A673 (cell line): ENCODE data around the gene SH2B2. TPM values are rescaled to one million over a fixed set of nuclear protein-coding genes. Genes with fewer than 3 reads are reported as not detected.

Experiments used
- BruUV-seq: library from RNA; stranded (reverse); fragments of 400-500 nt; replicated peaks from 2 replicates; lab custom pipeline; 2021; lab: Mats Ljungman, UMichigan
- CTCF ChIA-PET: fragments of 300-600 bp; sonication (Branson Sonifier 250); formaldehyde crosslinking; loops from one replicate; lab custom pipeline; 2022; ENCODE audit warnings: antibody characterized with exemption; lab: Charles Lee
- POLR2A ChIA-PET: fragments of 300-600 bp; sonication (Branson Sonifier 250); formaldehyde crosslinking; loops from one replicate; lab custom pipeline; 2022; ENCODE audit warnings: antibody characterized with exemption; ENCODE audit not compliant: low non-redundant PET; lab: Charles Lee
- DNase-seq: peaks from one replicate; pipeline ENCODE4 v3.0.0-alpha.2; 2015; ENCODE audit warnings: low spot score
- H3K27ac ChIP-seq: fragments of 200-600 bp; sonication (generic); 2 replicates; pipeline ENCODE4 v1.5.1; 2016; ENCODE audit warnings: mixed run types, low read depth, mild to moderate bottlenecking, mixed read lengths, antibody characterized with exemption, low read length; ENCODE audit not compliant: poor library complexity, severe bottlenecking
- H3K27me3 ChIP-seq: fragments of 200-600 bp; sonication (generic); replicated peaks from 2 replicates; pipeline ENCODE4 v1.6.1; 2017; ENCODE audit warnings: mixed run types, low read depth, mild to moderate bottlenecking, mixed read lengths, antibody characterized with exemption, low read length; ENCODE audit not compliant: insufficient read depth, poor library complexity
- H3K36me3 ChIP-seq: fragments of 200-600 bp; sonication (generic); 2 replicates; pipeline ENCODE4 v1.6.1; 2016; ENCODE audit warnings: mixed run types, mild to moderate bottlenecking, mixed read lengths, antibody characterized with exemption, low read length; ENCODE audit not compliant: insufficient read depth, poor library complexity, severe bottlenecking
- H3K4me1 ChIP-seq: fragments of 200-600 bp; sonication (generic); 2 replicates; pipeline ENCODE4 v1.6.1; 2017; ENCODE audit warnings: mixed run types, mild to moderate bottlenecking, mixed read lengths, antibody characterized with exemption, low read length; ENCODE audit not compliant: insufficient read depth, poor library complexity, severe bottlenecking
- H3K4me3 ChIP-seq: fragments of 200-600 bp; sonication (generic); 2 replicates; pipeline ENCODE4 v1.5.1; 2016; ENCODE audit warnings: low read depth, mixed run types, mild to moderate bottlenecking, mixed read lengths, low read length; ENCODE audit not compliant: poor library complexity, severe bottlenecking
- H3K9me3 ChIP-seq: fragments of 200-600 bp; sonication (generic); 2 replicates; pipeline ENCODE4 v1.6.1; 2016; ENCODE audit warnings: mixed run types, low read depth, mild to moderate bottlenecking, mixed read lengths, antibody characterized with exemption, low read length; ENCODE audit not compliant: poor library complexity, severe bottlenecking
- EZH2 ChIP-seq: fragments of 200-600 bp; sonication (generic); IDR thresholded peaks from 2 replicates; pipeline ENCODE4 v1.6.1; 2017; ENCODE audit warnings: borderline replicate concordance, low read depth, mild to moderate bottlenecking, mixed read lengths, antibody characterized with exemption, low read length; ENCODE audit not compliant: poor library complexity, severe bottlenecking
- intact Hi-C: fragments of 100-400 bp; cut with micrococcal nuclease; formaldehyde crosslinking; loops from one replicate; pipeline ENCODE4 v1.10.0; 2022; ENCODE audit not compliant: unreplicated experiment
- total RNA-seq: library from RNA; stranded (reverse); gene quantifications from 2 replicates; pipeline ENCODE4 v1.2.3, GENCODE V29; 2021
- TF ChIP-seq, protein P1 (sequence below): fragments of 300-800, 200-600 bp; sonication (generic); conservative IDR thresholded peaks from 2 replicates; pipeline ENCODE4 v1.5.1; 2017; ENCODE audit warnings: low read depth, mild to moderate bottlenecking, antibody characterized with exemption, low read length, moderate library complexity, mixed read lengths

Gene SH2B2
- total RNA-seq, 1 experiment from 2014 or later = 8.6 TPM

DNA sequence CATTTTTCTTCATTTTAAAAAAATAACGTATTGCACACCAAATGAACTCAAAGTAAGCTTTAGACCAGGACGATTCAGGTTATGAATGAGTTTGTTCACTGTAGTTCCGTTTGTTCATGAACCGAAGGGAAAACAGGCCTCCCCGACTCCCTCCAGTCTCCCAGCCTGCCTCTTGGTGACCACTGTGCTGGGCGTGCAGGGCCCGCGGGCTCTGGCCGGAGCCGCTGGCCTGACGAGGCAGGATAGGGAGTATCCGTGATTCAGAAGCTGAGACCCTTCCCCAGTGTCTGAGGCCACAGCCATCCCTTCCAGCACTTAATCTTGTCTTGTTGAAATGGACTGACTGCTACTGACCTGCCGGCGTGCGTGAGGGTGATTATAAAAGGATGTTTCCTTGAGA, 30.8 kb upstream of the SH2B2 start:
- ChIA-PET CTCF (no interaction called here), POLR2A (no interaction called here)
- intact Hi-C loops = no loop called here
- no peak overlapping the region for H3K27ac ChIP-seq
- DNase-seq = no peak
- no peaks in the 10 kb centered on the region for H3K36me3 ChIP-seq
- no peaks in the 10 kb centered on the region for H3K27me3 ChIP-seq
- no peaks in the 10 kb centered on the region for H3K9me3 ChIP-seq
- BruUV-seq = TSS peak; percentile 6
- H3K4me1 ChIP-seq = peaks cover 16% of the 10 kb centered on the region
- TF ChIP-seq EZH2 = no peak
- TF ChIP-seq, protein P1, sequence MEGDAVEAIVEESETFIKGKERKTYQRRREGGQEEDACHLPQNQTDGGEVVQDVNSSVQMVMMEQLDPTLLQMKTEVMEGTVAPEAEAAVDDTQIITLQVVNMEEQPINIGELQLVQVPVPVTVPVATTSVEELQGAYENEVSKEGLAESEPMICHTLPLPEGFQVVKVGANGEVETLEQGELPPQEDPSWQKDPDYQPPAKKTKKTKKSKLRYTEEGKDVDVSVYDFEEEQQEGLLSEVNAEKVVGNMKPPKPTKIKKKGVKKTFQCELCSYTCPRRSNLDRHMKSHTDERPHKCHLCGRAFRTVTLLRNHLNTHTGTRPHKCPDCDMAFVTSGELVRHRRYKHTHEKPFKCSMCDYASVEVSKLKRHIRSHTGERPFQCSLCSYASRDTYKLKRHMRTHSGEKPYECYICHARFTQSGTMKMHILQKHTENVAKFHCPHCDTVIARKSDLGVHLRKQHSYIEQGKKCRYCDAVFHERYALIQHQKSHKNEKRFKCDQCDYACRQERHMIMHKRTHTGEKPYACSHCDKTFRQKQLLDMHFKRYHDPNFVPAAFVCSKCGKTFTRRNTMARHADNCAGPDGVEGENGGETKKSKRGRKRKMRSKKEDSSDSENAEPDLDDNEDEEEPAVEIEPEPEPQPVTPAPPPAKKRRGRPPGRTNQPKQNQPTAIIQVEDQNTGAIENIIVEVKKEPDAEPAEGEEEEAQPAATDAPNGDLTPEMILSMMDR = no peak
- H3K4me3 ChIP-seq = no peak overlapping the region

DNA sequence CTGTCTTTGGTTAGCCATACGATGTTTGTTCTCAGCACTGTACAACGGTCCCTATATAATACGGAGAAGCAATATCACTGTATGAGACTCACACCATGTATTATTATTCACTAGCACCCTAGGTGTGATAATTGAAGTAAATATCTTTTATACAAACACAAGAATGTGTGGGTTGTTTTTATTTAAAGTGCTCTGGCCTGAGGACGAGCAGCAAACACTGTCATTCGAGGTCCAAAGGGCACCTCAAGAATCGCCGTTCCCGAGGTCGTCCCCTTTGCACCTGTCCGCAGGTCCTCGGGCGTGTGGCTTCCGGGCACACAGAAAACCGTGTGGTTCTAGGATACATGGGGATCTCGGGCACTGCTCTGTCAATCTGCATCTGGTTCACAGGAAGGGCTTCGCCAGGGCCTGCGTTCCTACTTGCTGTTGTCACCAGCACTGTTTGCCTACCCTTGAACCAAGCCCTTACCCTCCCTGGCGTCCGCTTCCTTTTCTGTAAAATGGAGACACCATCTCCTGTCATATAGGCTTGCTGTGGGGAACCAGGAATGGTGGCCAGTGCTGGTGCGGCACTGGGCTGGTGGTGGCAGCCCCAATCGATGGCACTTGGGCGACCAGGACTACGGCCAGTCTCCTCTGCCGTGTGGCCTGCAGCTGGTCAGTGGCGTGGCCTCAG, 28.5 kb upstream of the SH2B2 start:
- DNase-seq = no peak
- Histone ChIP-seq H3K4me3 (no peak overlapping the region), H3K9me3 (no peaks in the 10 kb centered on the region), H3K27me3 (no peaks in the 10 kb centered on the region), H3K27ac (no peak overlapping the region), H3K4me1 (no peaks in the 10 kb centered on the region), H3K36me3 (no peaks in the 10 kb centered on the region)
- intact Hi-C loops = no loop called here
- CTCF ChIA-PET = no interaction called here
- TF ChIP-seq, protein P1 = no peak
- TF ChIP-seq EZH2 = no peak
- no TSS peak for BruUV-seq
- POLR2A ChIA-PET = no interaction called here

DNA sequence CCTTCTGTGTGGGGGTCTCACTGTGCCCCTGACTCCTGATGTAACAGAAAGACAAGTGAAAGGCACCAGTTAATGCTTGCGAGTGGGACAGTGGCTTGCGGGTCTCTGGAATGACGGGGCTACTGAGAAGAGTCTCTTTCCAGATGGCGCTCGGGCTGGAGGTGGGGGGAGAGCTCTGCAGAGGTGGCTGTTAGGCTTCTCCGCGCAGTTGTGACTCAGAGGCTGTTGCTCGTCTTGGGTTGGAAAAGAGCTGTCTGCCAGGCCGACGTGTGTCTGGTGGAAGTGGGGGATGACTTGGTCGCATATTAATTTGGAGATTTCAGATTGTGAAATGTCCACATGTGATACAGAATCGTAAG, 27.9 kb upstream of the SH2B2 start:
- Histone ChIP-seq H3K27me3 (no peaks in the 10 kb centered on the region), H3K9me3 (no peaks in the 10 kb centered on the region), H3K27ac (no peak overlapping the region), H3K36me3 (no peaks in the 10 kb centered on the region), H3K4me3 (no peak overlapping the region), H3K4me1 (no peaks in the 10 kb centered on the region)
- ChIA-PET POLR2A (no interaction called here), CTCF (no interaction called here)
- intact Hi-C loops = no loop called here
- no peak for TF ChIP-seq EZH2
- BruUV-seq = no TSS peak
- no peak for DNase-seq

DNA sequence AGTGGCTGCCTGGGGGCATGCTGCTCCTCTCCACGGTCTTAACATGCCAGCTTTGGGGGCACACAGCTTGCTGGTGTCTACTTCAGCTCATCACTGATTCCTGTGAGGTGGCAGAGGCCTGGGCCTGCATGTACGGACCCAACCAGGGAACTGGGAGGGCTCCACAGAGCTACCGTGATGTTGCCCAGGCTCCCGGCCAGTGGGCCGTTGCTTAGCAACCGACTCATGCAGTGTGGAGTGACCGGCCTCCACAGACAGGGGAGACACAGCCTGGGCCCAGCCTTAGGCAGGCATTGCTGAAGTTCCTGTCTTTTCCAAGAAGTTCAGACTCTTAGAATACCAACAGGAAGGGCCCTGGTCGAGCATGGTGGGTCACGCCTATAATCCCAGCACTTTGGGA, 25.8 kb upstream of the SH2B2 start:
- BruUV-seq = no TSS peak
- ChIA-PET CTCF (no interaction called here), POLR2A (no interaction called here)
- no peak for DNase-seq
- no peaks in the 10 kb centered on the region for H3K36me3 ChIP-seq
- no peak overlapping the region for H3K4me3 ChIP-seq
- no peaks in the 10 kb centered on the region for H3K4me1 ChIP-seq
- intact Hi-C loops = no loop called here
- TF ChIP-seq, protein P1 = no peak
- no peak for TF ChIP-seq EZH2
- H3K27ac ChIP-seq = no peak overlapping the region
- no peaks in the 10 kb centered on the region for H3K27me3 ChIP-seq
- H3K9me3 ChIP-seq = no peaks in the 10 kb centered on the region
